A673 (cell line): ENCODE data around the gene ZSCAN5A. TPM values are rescaled to one million over a fixed set of nuclear protein-coding genes. Genes with fewer than 3 reads are reported as not detected.
"Not testable (repeated sequence)": the region's sequence is repeated elsewhere in the genome, so short reads cannot be mapped to it uniquely, and the experiment has no call there.

Experiments
- BruUV-seq: library from RNA; stranded (reverse); fragments of 400-500 nt; replicated peaks from 2 replicates; lab custom pipeline; 2021; lab: Mats Ljungman, UMichigan
- CTCF ChIA-PET: fragments of 300-600 bp; sonication (Branson Sonifier 250); formaldehyde crosslinking; loops from one replicate; lab custom pipeline; 2022; ENCODE audit warnings: antibody characterized with exemption; lab: Charles Lee
- POLR2A ChIA-PET: fragments of 300-600 bp; sonication (Branson Sonifier 250); formaldehyde crosslinking; loops from one replicate; lab custom pipeline; 2022; ENCODE audit warnings: antibody characterized with exemption; ENCODE audit not compliant: low non-redundant PET; lab: Charles Lee
- DNase-seq: peaks from one replicate; pipeline ENCODE4 v3.0.0-alpha.2; 2015; ENCODE audit warnings: low spot score
- H3K27ac ChIP-seq: fragments of 200-600 bp; sonication (generic); 2 replicates; pipeline ENCODE4 v1.5.1; 2016; ENCODE audit warnings: mixed run types, low read depth, mild to moderate bottlenecking, mixed read lengths, antibody characterized with exemption, low read length; ENCODE audit not compliant: poor library complexity, severe bottlenecking
- H3K27me3 ChIP-seq: fragments of 200-600 bp; sonication (generic); replicated peaks from 2 replicates; pipeline ENCODE4 v1.6.1; 2017; ENCODE audit warnings: mixed run types, low read depth, mild to moderate bottlenecking, mixed read lengths, antibody characterized with exemption, low read length; ENCODE audit not compliant: insufficient read depth, poor library complexity
- H3K36me3 ChIP-seq: fragments of 200-600 bp; sonication (generic); 2 replicates; pipeline ENCODE4 v1.6.1; 2016; ENCODE audit warnings: mixed run types, mild to moderate bottlenecking, mixed read lengths, antibody characterized with exemption, low read length; ENCODE audit not compliant: insufficient read depth, poor library complexity, severe bottlenecking
- H3K4me1 ChIP-seq: fragments of 200-600 bp; sonication (generic); 2 replicates; pipeline ENCODE4 v1.6.1; 2017; ENCODE audit warnings: mixed run types, mild to moderate bottlenecking, mixed read lengths, antibody characterized with exemption, low read length; ENCODE audit not compliant: insufficient read depth, poor library complexity, severe bottlenecking
- H3K4me3 ChIP-seq: fragments of 200-600 bp; sonication (generic); 2 replicates; pipeline ENCODE4 v1.5.1; 2016; ENCODE audit warnings: low read depth, mixed run types, mild to moderate bottlenecking, mixed read lengths, low read length; ENCODE audit not compliant: poor library complexity, severe bottlenecking
- H3K9me3 ChIP-seq: fragments of 200-600 bp; sonication (generic); 2 replicates; pipeline ENCODE4 v1.6.1; 2016; ENCODE audit warnings: mixed run types, low read depth, mild to moderate bottlenecking, mixed read lengths, antibody characterized with exemption, low read length; ENCODE audit not compliant: poor library complexity, severe bottlenecking
- CTCF ChIP-seq: fragments of 300-800, 200-600 bp; sonication (generic); conservative IDR thresholded peaks from 2 replicates; pipeline ENCODE4 v1.5.1; 2017; ENCODE audit warnings: low read depth, mild to moderate bottlenecking, antibody characterized with exemption, low read length, moderate library complexity, mixed read lengths
- EZH2 ChIP-seq: fragments of 200-600 bp; sonication (generic); IDR thresholded peaks from 2 replicates; pipeline ENCODE4 v1.6.1; 2017; ENCODE audit warnings: borderline replicate concordance, low read depth, mild to moderate bottlenecking, mixed read lengths, antibody characterized with exemption, low read length; ENCODE audit not compliant: poor library complexity, severe bottlenecking
- intact Hi-C: fragments of 100-400 bp; cut with micrococcal nuclease; formaldehyde crosslinking; loops from one replicate; pipeline ENCODE4 v1.10.0; 2022; ENCODE audit not compliant: unreplicated experiment
- total RNA-seq: library from RNA; stranded (reverse); gene quantifications from 2 replicates; pipeline ENCODE4 v1.2.3, GENCODE V29; 2021

ZSCAN5A gene
- total RNA-seq, 1 experiment from 2014 or later = 18.8 TPM

- Histone ChIP-seq H3K4me3 (no peak overlapping the region), H3K9me3 (no peaks in the 10 kb centered on the region), H3K4me1 (no peaks in the 10 kb centered on the region), H3K36me3 (no peaks in the 10 kb centered on the region), H3K27me3 (no peaks in the 10 kb centered on the region), H3K27ac (no peak overlapping the region)
- ChIA-PET CTCF (interaction anchor here (0.9 to 1.2 kb wide), 3 partner anchors 13 to 67 kb away, joined by 3 to 6 read pairs (median 5); no protein-coding TSS in a partner anchor), POLR2A (no interaction called here)
- BruUV-seq = no TSS peak
- DNase-seq = no peak
- TF ChIP-seq CTCF = no peak
- TF ChIP-seq EZH2 = no peak
- intact Hi-C loops = no loop called here
Observed at GRCh38 chr19:56266051-56266450, 48.6 kb downstream of the ZSCAN5A start.

- Histone ChIP-seq H3K27me3 (no peaks in the 10 kb centered on the region), H3K4me1 (no peaks in the 10 kb centered on the region), H3K36me3 (no peaks in the 10 kb centered on the region), H3K4me3 (no peak overlapping the region), H3K27ac (no peak overlapping the region), H3K9me3 (no peaks in the 10 kb centered on the region)
- no TSS peak for BruUV-seq
- CTCF ChIA-PET = no interaction called here
- no peak for DNase-seq
- POLR2A ChIA-PET = no interaction called here
- intact Hi-C loops = no loop called here
- TF ChIP-seq CTCF (no peak), EZH2 (no peak)
Observed at GRCh38 chr19:56263319-56263718, 51.3 kb downstream of the ZSCAN5A start.

- BruUV-seq, H3K9me3 ChIP-seq, H3K27me3 ChIP-seq, H3K4me3 ChIP-seq, H3K27ac ChIP-seq, intact Hi-C loops, DNase-seq, CTCF ChIA-PET, H3K36me3 ChIP-seq, H3K4me1 ChIP-seq, POLR2A ChIA-PET: not testable (repeated sequence)
Observed at GRCh38 chr19:56261932-56262331, 52.7 kb downstream of the ZSCAN5A start.

GRCh38 chr19:56261145-56261544, 53.5 kb downstream of the ZSCAN5A start:
- no peak for TF ChIP-seq CTCF
- no peak for TF ChIP-seq EZH2
- H3K4me1 ChIP-seq = no peaks in the 10 kb centered on the region
- POLR2A ChIA-PET = no interaction called here
- no peak overlapping the region for H3K27ac ChIP-seq
- intact Hi-C loops = no loop called here
- peak; percentile 72 for DNase-seq
- BruUV-seq = no TSS peak
- H3K4me3 ChIP-seq = no peak overlapping the region
- no peaks in the 10 kb centered on the region for H3K9me3 ChIP-seq
- H3K36me3 ChIP-seq = no peaks in the 10 kb centered on the region
- CTCF ChIA-PET = interaction anchor here (0.7 kb wide), 1 partner anchor 107 kb away, joined by 4 read pairs; no protein-coding TSS in a partner anchor
- H3K27me3 ChIP-seq = no peaks in the 10 kb centered on the region
